IPS-18c (cell line): Measurements from ENCODE around the gene GPRC5B.

Source experiments
- H3K4me3 ChIP-seq: 2 replicates; pipeline ENCODE4 v1.7.0; 2013; ENCODE audit warnings: low read depth, mild to moderate bottlenecking, low read length, moderate library complexity; ENCODE audit not compliant: insufficient read depth
- H3K9me3 ChIP-seq: one replicate; pipeline ENCODE4 v1.6.1; 2013; ENCODE audit warnings: mild to moderate bottlenecking, low read length, moderate library complexity; ENCODE audit not compliant: control insufficient read depth, insufficient read depth

Gene GPRC5B, protein sequence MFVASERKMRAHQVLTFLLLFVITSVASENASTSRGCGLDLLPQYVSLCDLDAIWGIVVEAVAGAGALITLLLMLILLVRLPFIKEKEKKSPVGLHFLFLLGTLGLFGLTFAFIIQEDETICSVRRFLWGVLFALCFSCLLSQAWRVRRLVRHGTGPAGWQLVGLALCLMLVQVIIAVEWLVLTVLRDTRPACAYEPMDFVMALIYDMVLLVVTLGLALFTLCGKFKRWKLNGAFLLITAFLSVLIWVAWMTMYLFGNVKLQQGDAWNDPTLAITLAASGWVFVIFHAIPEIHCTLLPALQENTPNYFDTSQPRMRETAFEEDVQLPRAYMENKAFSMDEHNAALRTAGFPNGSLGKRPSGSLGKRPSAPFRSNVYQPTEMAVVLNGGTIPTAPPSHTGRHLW

GRCh38 chr16:19884611-19885450, at the start of gene GPRC5B:
Gene GPRC5B (minus strand): TSS chr16:19884848. CDS start chr16:19872845, 12,003 bp downstream.
- Histone ChIP-seq H3K4me3 (peak within 1 kb of the TSS; percentile 84), H3K9me3 (peaks cover 2% of the 10 kb centered on the region)

DNA sequence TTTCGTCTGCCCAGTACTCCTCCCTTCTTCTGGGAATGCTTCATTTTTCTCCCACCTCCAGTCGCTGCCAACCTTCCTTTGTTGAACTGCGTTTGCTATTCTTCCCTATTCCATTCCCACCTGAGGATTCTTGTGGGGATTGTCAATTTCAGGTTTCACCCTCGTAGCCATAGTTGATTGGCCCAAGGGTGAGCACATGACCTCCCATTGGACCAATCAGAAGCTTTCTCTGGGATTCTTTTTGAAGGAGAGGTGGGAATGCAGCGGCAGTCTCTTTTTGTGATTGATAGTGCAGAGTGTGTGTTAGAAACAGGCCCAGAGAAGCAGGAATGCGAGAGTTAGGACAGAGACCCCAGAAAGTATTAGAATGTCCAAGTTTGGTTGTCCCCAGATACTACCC, 49.1 kb upstream of the GPRC5B start:
- H3K9me3 ChIP-seq: no peaks in the 10 kb centered on the region
- no peak overlapping the region for H3K4me3 ChIP-seq

- H3K4me3 ChIP-seq: no peak overlapping the region
- H3K9me3 ChIP-seq: no peaks in the 10 kb centered on the region
Observed at GRCh38 chr16:19929062-19929511, 44.4 kb upstream of the GPRC5B start.

- no peaks in the 10 kb centered on the region for H3K9me3 ChIP-seq
- H3K4me3 ChIP-seq: no peak overlapping the region
Observed at GRCh38 chr16:19928432-19928831, 43.8 kb upstream of the GPRC5B start.

GRCh38 chr16:19926449-19927390, 42.1 kb upstream of the GPRC5B start:
- Histone ChIP-seq H3K9me3 (no peaks in the 10 kb centered on the region), H3K4me3 (no peak overlapping the region)

DNA sequence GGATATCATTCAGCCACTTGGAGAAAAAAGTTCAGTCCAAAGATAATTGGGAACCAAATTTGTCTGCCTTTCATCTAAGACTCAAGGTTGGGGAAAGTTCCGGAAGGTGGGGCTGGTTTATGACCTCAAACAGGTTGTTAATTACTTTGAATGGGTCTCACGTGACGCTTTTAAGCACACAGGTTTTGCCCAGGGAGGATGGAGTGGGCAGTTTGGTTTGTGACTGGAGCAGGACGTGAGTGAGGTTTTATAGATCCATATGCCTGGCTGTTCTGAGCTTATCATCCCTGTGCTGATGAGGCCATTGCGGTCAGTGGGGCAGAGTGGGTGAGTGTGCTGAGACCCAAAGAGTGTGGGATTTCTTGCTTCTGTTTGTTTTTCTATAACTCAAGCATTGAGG, 38.7 kb upstream of the GPRC5B start:
- Histone ChIP-seq H3K4me3 (no peak overlapping the region), H3K9me3 (no peaks in the 10 kb centered on the region)

- no peak overlapping the region for H3K4me3 ChIP-seq
Observed at GRCh38 chr16:19919142-19919541, 34.5 kb upstream of the GPRC5B start.

GRCh38 chr16:19916064-19916463, 31.4 kb upstream of the GPRC5B start:
- H3K4me3 ChIP-seq: no peak overlapping the region
- H3K9me3 ChIP-seq: no peaks in the 10 kb centered on the region

More at GRCh38 chr16:19919142-19919541, 34.5 kb upstream of the GPRC5B start:
- no peaks in the 10 kb centered on the region for H3K9me3 ChIP-seq

DNA sequence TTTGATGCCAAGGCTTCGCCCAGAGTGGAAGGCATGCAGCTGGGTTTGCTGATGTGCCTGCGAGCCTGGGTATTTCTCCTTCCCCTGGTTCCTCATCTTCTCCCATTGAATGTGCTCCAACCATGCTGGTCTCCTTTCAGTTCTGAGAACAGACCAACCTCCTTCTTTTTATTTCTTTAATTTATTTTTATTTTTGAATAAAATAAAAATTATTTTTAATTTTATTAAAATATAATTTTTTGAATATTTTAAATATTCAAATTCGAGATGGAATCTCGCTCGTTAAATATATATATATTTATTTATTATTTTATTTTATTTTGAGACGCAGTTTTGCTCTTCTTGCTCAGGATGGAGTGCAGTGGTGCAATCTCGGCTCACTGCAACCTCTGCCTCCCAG, 30.2 kb upstream of the GPRC5B start:
- Histone ChIP-seq H3K4me3 (no peak overlapping the region), H3K9me3 (no peaks in the 10 kb centered on the region)

DNA sequence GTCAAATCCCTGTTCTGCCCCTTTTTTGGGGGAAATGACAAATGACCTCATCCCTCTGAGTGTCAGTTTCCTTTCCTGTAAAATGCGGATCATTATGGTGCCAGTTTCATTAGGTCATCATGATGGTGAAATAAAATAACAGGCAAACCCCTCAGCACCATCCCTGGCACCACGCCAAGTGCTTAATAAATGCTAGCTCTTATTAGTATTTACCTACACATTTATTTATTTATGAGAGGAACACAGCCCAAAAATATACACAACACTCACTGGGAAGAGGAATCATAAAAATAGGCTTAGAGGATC, 28.6 kb upstream of the GPRC5B start:
- no peak overlapping the region for H3K4me3 ChIP-seq
- no peaks in the 10 kb centered on the region for H3K9me3 ChIP-seq

- H3K9me3 ChIP-seq: no peaks in the 10 kb centered on the region
Observed at GRCh38 chr16:19912455-19913339, 28.0 kb upstream of the GPRC5B start.

DNA sequence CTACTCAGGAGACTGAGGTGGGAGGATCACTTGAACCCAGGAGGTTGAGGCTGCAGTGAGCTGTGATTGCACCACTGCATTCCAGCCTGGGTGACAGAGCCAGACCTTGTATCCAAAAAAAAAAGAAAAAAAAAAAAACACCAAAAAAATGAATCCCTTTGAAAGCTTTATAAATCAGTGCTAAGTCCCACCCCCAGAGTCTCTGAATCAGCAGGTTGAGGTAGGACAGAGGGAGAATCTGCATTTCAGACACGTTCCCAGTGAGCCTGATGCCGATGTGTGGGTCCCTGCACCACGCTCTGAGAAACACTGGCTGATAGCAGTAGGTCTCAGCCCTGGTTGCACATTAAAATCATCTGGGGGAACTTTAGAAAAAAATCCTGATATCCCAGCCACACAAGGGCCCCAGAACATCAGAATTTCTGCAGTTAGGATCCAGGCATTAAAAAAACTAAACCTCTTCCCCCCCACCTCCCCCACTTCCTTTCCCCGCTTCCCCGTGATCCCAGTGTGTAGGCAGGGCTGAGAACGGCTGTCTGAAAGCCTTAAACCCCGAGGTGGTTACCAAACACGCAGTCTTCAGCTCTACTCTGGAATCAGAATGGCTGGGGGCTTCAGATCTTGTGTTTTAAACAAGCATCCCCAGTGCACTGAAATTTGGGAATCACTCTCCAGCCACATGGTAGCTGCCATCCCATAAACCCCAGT, 27.3 kb upstream of the GPRC5B start:
- Histone ChIP-seq H3K4me3 (no peak overlapping the region), H3K9me3 (peaks cover 2% of the 10 kb centered on the region)

More at GRCh38 chr16:19912455-19913339, 28.0 kb upstream of the GPRC5B start:
- H3K4me3 ChIP-seq: no peak overlapping the region

GRCh38 chr16:19911204-19911603, 26.6 kb upstream of the GPRC5B start:
- H3K4me3 ChIP-seq: no peak overlapping the region
- H3K9me3 ChIP-seq: peaks cover 3% of the 10 kb centered on the region

DNA sequence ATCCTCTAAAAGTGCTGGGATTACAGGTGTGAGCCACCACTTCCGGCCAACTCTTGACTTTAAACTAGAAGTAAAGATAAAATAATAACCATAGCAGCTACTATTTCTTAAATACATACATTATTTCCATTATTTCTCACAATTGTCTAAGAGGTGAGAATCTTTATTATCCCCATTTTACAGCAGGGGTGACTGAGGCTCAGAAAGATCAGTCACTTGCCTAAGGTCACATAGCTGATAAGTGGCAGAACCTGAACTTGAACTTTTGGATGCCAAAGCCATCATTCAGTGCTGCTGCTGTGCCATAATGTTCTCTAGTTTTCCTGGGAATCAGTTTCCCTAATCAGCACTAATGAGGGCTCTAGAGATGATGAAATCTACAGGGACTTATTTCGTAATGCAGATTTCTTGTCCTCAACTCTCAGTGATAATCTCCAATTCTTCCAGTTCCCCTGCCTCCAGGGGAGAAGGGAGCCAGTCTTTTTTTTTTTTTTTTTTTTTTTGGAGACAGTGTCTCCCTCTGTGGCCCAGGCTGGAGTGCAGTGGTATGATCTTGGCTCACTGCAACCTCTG, 25.2 kb upstream of the GPRC5B start:
- peaks cover 3% of the 10 kb centered on the region for H3K9me3 ChIP-seq
- no peak overlapping the region for H3K4me3 ChIP-seq

DNA sequence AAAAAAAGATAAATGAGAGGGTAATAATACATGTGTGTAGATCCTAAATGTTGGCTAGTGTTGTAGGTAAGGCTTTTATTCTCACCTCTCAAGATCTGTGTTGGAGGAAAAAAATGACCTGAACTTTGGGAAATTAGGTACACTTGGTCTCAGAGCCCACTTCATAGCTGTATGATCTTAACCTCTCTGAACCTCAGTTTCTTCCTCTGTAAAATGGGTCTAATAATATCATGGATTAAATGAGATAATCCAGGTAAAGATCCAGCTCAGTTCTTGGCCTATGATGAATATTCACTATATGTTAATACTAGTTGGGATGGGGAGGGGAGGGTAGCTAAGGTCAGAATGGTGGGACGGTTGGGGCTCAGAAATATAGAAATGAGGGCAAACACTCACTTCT, 24.3 kb upstream of the GPRC5B start:
- H3K9me3 ChIP-seq: peaks cover 3% of the 10 kb centered on the region
- H3K4me3 ChIP-seq: no peak overlapping the region
